ENCODE measurements around the gene METAP1.
A peak's percentile ranks its signal among the peaks of the same experiment; 100 is the strongest.
"Not testable (repeated sequence)": the region's sequence is repeated elsewhere in the genome, so short reads cannot be mapped to it uniquely, and the experiment has no call there.

METAP1 gene

GRCh38 chr4:98995183-98996055, at the start of gene METAP1:
METAP1 (plus strand) TSS chr4:98995721; CDS start chr4:98995754, 33 bp downstream.
- peak; percentile 73 for DNase-seq

GRCh38 chr4:98946359-98946758, 49.2 kb upstream of the METAP1 start:
- DNase-seq, result no peak

- no peak for DNase-seq
Observed at GRCh38 chr4:98950925-98951324, 44.6 kb upstream of the METAP1 start.

- DNase-seq, result no peak
Observed at GRCh38 chr4:98951710-98952109, 43.8 kb upstream of the METAP1 start.

- DNase-seq, result no peak
Observed at GRCh38 chr4:98955229-98955628, 40.3 kb upstream of the METAP1 start.

GRCh38 chr4:98958065-98958464, 37.5 kb upstream of the METAP1 start:
- DNase-seq, result no peak

- DNase-seq, result no peak
Observed at GRCh38 chr4:98959411-98959810, 36.1 kb upstream of the METAP1 start.

- DNase-seq, result no peak
Observed at GRCh38 chr4:98961770-98962169, 33.8 kb upstream of the METAP1 start.

GRCh38 chr4:98963538-98964433, 31.7 kb upstream of the METAP1 start:
- DNase-seq, result no peak

GRCh38 chr4:98966926-98967325, 28.6 kb upstream of the METAP1 start:
- DNase-seq, result no peak

GRCh38 chr4:98967786-98968329, 27.7 kb upstream of the METAP1 start:
- no peak for DNase-seq

- DNase-seq, result no peak
Observed at GRCh38 chr4:98969878-98970785, 25.4 kb upstream of the METAP1 start.

GRCh38 chr4:98976716-98977115, 18.8 kb upstream of the METAP1 start:
- no peak for DNase-seq

GRCh38 chr4:98977557-98977956, 18.0 kb upstream of the METAP1 start:
- no peak for DNase-seq

- no peak for DNase-seq
Observed at GRCh38 chr4:98987720-98988119, 7.8 kb upstream of the METAP1 start.

- not testable (repeated sequence) for DNase-seq
Observed at GRCh38 chr4:98992835-98993234, 2.7 kb upstream of the METAP1 start.

GRCh38 chr4:98993419-98994071, 2.0 kb upstream of the METAP1 start:
- no peak for DNase-seq

GRCh38 chr4:98994474-98995182, 893 bp upstream of the METAP1 start:
- no peak for DNase-seq

GRCh38 chr4:98996056-98996764, 689 bp downstream of the METAP1 start:
- DNase-seq, result no peak

GRCh38 chr4:98996765-98997068, 1.2 kb downstream of the METAP1 start:
- DNase-seq, result no peak

- DNase-seq, result no peak
Observed at GRCh38 chr4:98997166-98997565, 1.6 kb downstream of the METAP1 start.

Measured in NCI-H1694 (cell line).